ENCODE measurements around the gene CCDC107. TPM values are rescaled to one million over a fixed set of nuclear protein-coding genes. Genes with fewer than 3 reads are reported as not detected.
A peak's percentile ranks its signal among the peaks of the same experiment; 100 is the strongest.

Gene CCDC107
- polyA plus RNA-seq, 2 of the 4 experiments (the other 2 are of a cell fraction), result 13.3 to 20.7 TPM

- no peak for FAIRE-seq
- ATAC-seq, result peak; percentile 41 to 61; a peak in 4 of 6 replicates
Measured at GRCh38 chr9:35695943-35696401, 37.9 kb downstream of the CCDC107 start.

More at GRCh38 chr9:35695943-35696401, 37.9 kb downstream of the CCDC107 start:
- no peak for TF ChIP-seq FOSL2 (IDR thresholded peaks at IDR 0.05)
- TF ChIP-seq FOSL2 (CRISPR knock-in tag; IDR thresholded peaks at IDR 0.05), result peak; percentile 60
- TF ChIP-seq CTCF (IDR thresholded peaks at IDR 0.05), result no peak
- no peak for TF ChIP-seq HMGXB4 (CRISPR knock-in tag; IDR thresholded peaks at IDR 0.05; ENCODE audit: borderline replicate concordance)
- TF ChIP-seq NPAS2 (CRISPR knock-in tag; IDR thresholded peaks at IDR 0.05; ENCODE audit: borderline replicate concordance), result no peak
- no peak for TF ChIP-seq REST (IDR thresholded peaks at IDR 0.05)
- DNase-seq (ENCODE audit: low read depth in 1 of 2, low spot score in 1 of 2), result peak in 1 of 2 experiments; percentile 59
- Histone ChIP-seq H3K4me1 (peaks cover 22% of the 10 kb centered on the region), H3K4me3 (no peak overlapping the region), H3K4me2 (0 out of 3 replicates have a peak overlapping the region, but pooled peaks have one; percentile 7), H3K9me3 (no peaks in the 10 kb centered on the region), H3K27ac (peak overlapping the region; percentile 25 to 43; a peak in 1 of 6 replicates)
- WGBS (ENCODE audit: missing lambda C conversion rate), result 56% methylated on average over 3 of the region's 3 CpGs
- CTCF ChIA-PET, result interaction anchor here (0.6 to 32.5 kb wide), 28 partner anchors 10 to 579 kb away, joined by 3 to 758 read pairs (median 4); partner anchors contain the start of genes ARHGEF39, CA9, CCDC107 and CREB3
- POLR2A ChIA-PET, result interaction anchor here (0.7 to 1.5 kb wide), 7 partner anchors 7 to 119 kb away, joined by 3 to 11 read pairs (median 4); partner anchors contain the start of genes CA9, CREB3, HINT2 and TLN1

All from A549 (cell line).